CD4-positive, alpha-beta memory T cell (primary cell): Measurements from ENCODE around the gene DAB1. TPM values are rescaled to one million over a fixed set of nuclear protein-coding genes. Genes with fewer than 3 reads are reported as not detected.

Source experiments
- CTCF ChIA-PET: fragments of 350-600 bp; sonication (Branson Sonifier 250); formaldehyde crosslinking; loops from one replicate; lab custom pipeline; 2021; ENCODE audit warnings: inconsistent platforms; ENCODE audit not compliant: partially characterized antibody; lab: Charles Lee
- POLR2A ChIA-PET: fragments of 350-600 bp; sonication (Branson Sonifier 250); formaldehyde crosslinking; loops from one replicate; lab custom pipeline; 2021; ENCODE audit not compliant: partially characterized antibody; lab: Charles Lee
- DNase-seq, 5 donors: peaks; one replicate each; pipeline versions ENCODE4 v3.0.0 to v3.0.0-alpha.2; 2020 to 2022; ENCODE audit warnings: mixed read lengths in 1 of 5
- H3K27ac ChIP-seq: one replicate; pipeline ENCODE4 v1.7.0; 2013; ENCODE audit warnings: low read depth, low read length
- H3K27me3 ChIP-seq: 2 replicates; pipeline ENCODE4 v1.7.0; 2013; ENCODE audit warnings: mild to moderate bottlenecking, low read length, moderate library complexity; ENCODE audit not compliant: insufficient read depth
- H3K36me3 ChIP-seq: 2 replicates; pipeline ENCODE4 v1.7.0; 2013; ENCODE audit warnings: mild to moderate bottlenecking, low read length, moderate library complexity; ENCODE audit not compliant: insufficient read depth
- H3K4me1 ChIP-seq: 2 replicates; pipeline ENCODE4 v1.7.0; 2013; ENCODE audit warnings: mild to moderate bottlenecking, low read length, moderate library complexity; ENCODE audit not compliant: insufficient read depth
- H3K4me3 ChIP-seq, 2 donors: one replicate each; pipeline ENCODE4 v1.7.0; 2013; ENCODE audit warnings: low read length in 2 of 2, mild to moderate bottlenecking in 1 of 2
- H3K9me3 ChIP-seq, 2 donors: one replicate each; pipeline ENCODE4 v1.7.0; 2013; ENCODE audit warnings: low read length in 2 of 2, control low read depth in 1 of 2; ENCODE audit not compliant: control insufficient read depth in 1 of 2
- H3K27ac Mint-ChIP-seq, 7 donors: one replicate each; pipeline ENCODE4 v1.8.0; 2020 to 2021; ENCODE audit warnings: mixed read lengths in 7 of 7, mild to moderate bottlenecking in 6 of 7, inconsistent platforms in 3 of 7, moderate library complexity in 3 of 7
- H3K27me3 Mint-ChIP-seq, 2 donors: one replicate each; pipeline ENCODE4 v1.8.0; 2020 to 2021; ENCODE audit warnings: mixed read lengths in 2 of 2
- H3K36me3 Mint-ChIP-seq, 2 donors: one replicate each; pipeline ENCODE4 v1.8.0; 2020 to 2021; ENCODE audit warnings: mixed read lengths in 2 of 2, inconsistent platforms in 1 of 2, mild to moderate bottlenecking in 1 of 2
- H3K4me1 Mint-ChIP-seq, 4 donors: one replicate each; pipeline ENCODE4 v1.8.0; 2020 to 2021; ENCODE audit warnings: mixed read lengths in 4 of 4, mild to moderate bottlenecking in 1 of 4
- H3K4me3 Mint-ChIP-seq, 8 donors: one replicate each; pipeline ENCODE4 v1.8.0; 2020 to 2021; ENCODE audit warnings: mixed read lengths in 8 of 8, mild to moderate bottlenecking in 7 of 8, moderate library complexity in 6 of 8, inconsistent platforms in 3 of 8
- H3K9me3 Mint-ChIP-seq, 8 donors: one replicate each; pipeline ENCODE4 v1.8.0; 2020 to 2021; ENCODE audit warnings: mixed read lengths in 8 of 8, mild to moderate bottlenecking in 5 of 8, inconsistent platforms in 3 of 8, moderate library complexity in 1 of 8
- intact Hi-C: fragments of 100-400 bp; cut with micrococcal nuclease; formaldehyde crosslinking; loops from one replicate; pipeline ENCODE4 v1.15.1; 2023
- polyA plus RNA-seq, 2 donors: library from polyadenylated mRNA; unstranded; fragments of 300-500 nt; fragmentation: Illumina TruSeq; gene quantifications; one replicate each; pipeline ENCODE4 v1.2.3, GENCODE V29; 2021
- total RNA-seq, 2 experiments: library from RNA; stranded (reverse); gene quantifications; one replicate each; pipeline ENCODE4 v1.2.3, GENCODE V29; 2021

The DAB1 gene
- total and polyA plus RNA-seq, 4 experiments from 2014 or later, result 1.5 to 3.9 (median 3.2) TPM

DNA sequence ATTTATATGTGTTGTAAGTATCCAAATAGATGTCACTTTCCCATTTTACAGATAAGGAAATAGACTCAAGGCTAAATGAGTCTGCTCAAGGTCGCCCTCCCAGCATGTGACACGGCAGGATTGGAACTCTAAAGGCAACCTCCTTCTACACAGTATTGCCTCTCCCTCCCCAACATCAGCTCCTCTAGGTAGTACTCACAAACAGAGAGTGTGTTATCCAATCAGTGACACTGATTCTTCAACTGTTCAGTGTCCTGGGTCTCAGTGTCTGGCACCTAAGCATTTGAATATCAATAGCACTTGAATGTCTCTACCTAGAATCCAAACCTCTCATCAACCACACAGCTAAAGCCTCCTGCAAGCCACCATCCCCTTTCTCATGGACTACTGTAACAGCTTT lies 87.1 kb downstream of the DAB1 start:
- intact Hi-C loops, result no loop called here
- ChIA-PET CTCF (no interaction called here), POLR2A (no interaction called here)
- H3K27ac ChIP-seq, result no peak overlapping the region
- H3K4me3 ChIP-seq, result no peak overlapping the region
- no peak for DNase-seq
- peaks cover 0 to 2% of the 10 kb centered on the region in 2 donors for H3K27me3 Mint-ChIP-seq
- no peaks in the 10 kb centered on the region for H3K36me3 ChIP-seq
- H3K4me1 Mint-ChIP-seq, result no peaks in the 10 kb centered on the region
- no peaks in the 10 kb centered on the region for H3K9me3 ChIP-seq
- no peaks in the 10 kb centered on the region for H3K36me3 Mint-ChIP-seq
- H3K27me3 ChIP-seq, result no peaks in the 10 kb centered on the region
- H3K9me3 Mint-ChIP-seq, result peaks cover 0 to 5% (median under 1%) of the 10 kb centered on the region in 8 donors
- H3K27ac Mint-ChIP-seq, result no peak overlapping the region
- H3K4me3 Mint-ChIP-seq, result no peak overlapping the region
- H3K4me1 ChIP-seq, result no peaks in the 10 kb centered on the region

- Histone ChIP-seq H3K27me3 (no peaks in the 10 kb centered on the region), H3K9me3 (no peaks in the 10 kb centered on the region), H3K27ac (no peak overlapping the region), H3K4me3 (no peak overlapping the region), H3K4me1 (no peaks in the 10 kb centered on the region), H3K36me3 (no peaks in the 10 kb centered on the region)
- CTCF ChIA-PET, result no interaction called here
- Mint-ChIP-seq H3K9me3 (peaks cover 0 to 9% (median 3%) of the 10 kb centered on the region in 8 donors), H3K4me1 (no peaks in the 10 kb centered on the region), H3K27ac (no peak overlapping the region), H3K36me3 (no peaks in the 10 kb centered on the region), H3K4me3 (no peak overlapping the region), H3K27me3 (peaks cover 1 to 2% of the 10 kb centered on the region in 2 donors)
- intact Hi-C loops, result no loop called here
- no peak for DNase-seq
- POLR2A ChIA-PET, result no interaction called here
Observed at GRCh38 chr1:57331620-57332019, 92.2 kb downstream of the DAB1 start.

DNA sequence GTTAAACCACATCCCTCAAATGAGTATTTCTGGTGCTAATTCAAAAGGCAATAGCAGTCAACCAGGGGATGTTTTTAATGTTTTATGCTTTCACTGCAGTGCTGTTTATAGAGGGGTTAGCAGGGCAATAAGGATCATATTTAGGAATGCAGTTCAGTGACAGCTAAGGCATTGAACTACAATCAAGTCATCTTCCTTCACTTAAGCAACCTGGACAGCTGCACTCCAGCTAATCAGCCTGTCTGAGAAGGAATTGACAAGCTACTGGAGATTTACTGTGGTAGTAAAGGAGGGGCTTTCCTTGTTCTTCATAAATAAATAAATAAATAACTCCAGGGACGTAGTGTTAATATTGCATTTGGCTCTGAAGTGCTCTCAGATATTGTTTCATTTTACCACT lies 93.9 kb downstream of the DAB1 start:
- Mint-ChIP-seq H3K36me3 (no peaks in the 10 kb centered on the region), H3K9me3 (peaks cover 0 to 9% (median 3%) of the 10 kb centered on the region in 8 donors), H3K4me1 (peaks cover 0 to under 1% (median 0%) of the 10 kb centered on the region in 4 donors), H3K27ac (no peak overlapping the region), H3K27me3 (peaks cover 1 to 2% of the 10 kb centered on the region in 2 donors), H3K4me3 (no peak overlapping the region)
- intact Hi-C loops, result no loop called here
- no peak overlapping the region for H3K27ac ChIP-seq
- POLR2A ChIA-PET, result no interaction called here
- H3K36me3 ChIP-seq, result no peaks in the 10 kb centered on the region
- no peaks in the 10 kb centered on the region for H3K27me3 ChIP-seq
- H3K4me1 ChIP-seq, result no peaks in the 10 kb centered on the region
- H3K4me3 ChIP-seq, result no peak overlapping the region
- H3K9me3 ChIP-seq, result no peaks in the 10 kb centered on the region
- DNase-seq, result no peak
- CTCF ChIA-PET, result no interaction called here

- Histone ChIP-seq H3K27ac (no peak overlapping the region), H3K27me3 (no peaks in the 10 kb centered on the region), H3K4me3 (no peak overlapping the region), H3K4me1 (no peaks in the 10 kb centered on the region), H3K36me3 (no peaks in the 10 kb centered on the region), H3K9me3 (no peaks in the 10 kb centered on the region)
- Mint-ChIP-seq H3K4me1 (peaks cover 0 to 3% (median 0%) of the 10 kb centered on the region in 4 donors), H3K36me3 (no peaks in the 10 kb centered on the region), H3K27me3 (peaks cover 1 to 2% of the 10 kb centered on the region in 2 donors), H3K9me3 (peaks cover 0 to 9% (median 3%) of the 10 kb centered on the region in 8 donors), H3K4me3 (no peak overlapping the region), H3K27ac (no peak overlapping the region)
- ChIA-PET CTCF (interaction anchor here (1.1 kb wide), 1 partner anchor 10 kb away, joined by 3 read pairs; no protein-coding TSS in a partner anchor), POLR2A (no interaction called here)
- intact Hi-C loops, result no loop called here
- no peak for DNase-seq
Observed at GRCh38 chr1:57329001-57329527, 94.8 kb downstream of the DAB1 start.

DNA sequence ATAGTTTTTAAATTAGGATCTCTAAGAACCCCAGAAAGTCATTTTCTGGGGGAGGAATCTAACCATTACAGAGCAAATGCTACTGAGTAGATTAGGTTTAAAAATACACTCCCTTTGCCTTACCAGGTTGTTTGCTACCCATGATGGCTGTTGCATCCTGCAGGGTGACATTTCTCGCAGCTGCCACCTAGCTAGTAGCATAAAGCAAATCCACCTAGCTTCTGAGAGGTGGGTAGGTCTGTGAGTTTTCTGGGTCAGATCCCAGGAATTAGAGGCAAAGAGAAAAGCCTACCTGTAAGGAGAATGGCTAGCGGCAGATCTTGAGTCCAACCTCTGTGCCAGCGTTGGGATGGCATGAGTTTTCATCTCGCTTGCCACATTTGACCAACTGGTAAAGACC lies 95.9 kb downstream of the DAB1 start:
- Mint-ChIP-seq H3K27ac (no peak overlapping the region), H3K4me3 (no peak overlapping the region), H3K9me3 (peaks cover 0 to 7% (median 3%) of the 10 kb centered on the region in 8 donors), H3K27me3 (peaks cover 1 to 2% of the 10 kb centered on the region in 2 donors), H3K4me1 (peaks cover 0 to 3% (median 0%) of the 10 kb centered on the region in 4 donors), H3K36me3 (no peaks in the 10 kb centered on the region)
- Histone ChIP-seq H3K27ac (no peak overlapping the region), H3K4me1 (no peaks in the 10 kb centered on the region), H3K9me3 (no peaks in the 10 kb centered on the region), H3K27me3 (no peaks in the 10 kb centered on the region), H3K36me3 (no peaks in the 10 kb centered on the region), H3K4me3 (no peak overlapping the region)
- ChIA-PET POLR2A (no interaction called here), CTCF (no interaction called here)
- intact Hi-C loops, result no loop called here
- no peak for DNase-seq

- H3K9me3 ChIP-seq, result no peaks in the 10 kb centered on the region
- H3K27me3 Mint-ChIP-seq, result peaks cover 1 to 2% of the 10 kb centered on the region in 2 donors
- no peaks in the 10 kb centered on the region for H3K36me3 ChIP-seq
- ChIA-PET POLR2A (no interaction called here), CTCF (no interaction called here)
- no peak overlapping the region for H3K27ac ChIP-seq
- H3K4me1 ChIP-seq, result no peaks in the 10 kb centered on the region
- no peaks in the 10 kb centered on the region for H3K27me3 ChIP-seq
- DNase-seq, result no peak
- peaks cover 0 to 4% (median 2%) of the 10 kb centered on the region in 8 donors for H3K9me3 Mint-ChIP-seq
- intact Hi-C loops, result no loop called here
- no peaks in the 10 kb centered on the region for H3K36me3 Mint-ChIP-seq
- H3K4me3 ChIP-seq, result no peak overlapping the region
- peaks cover 0 to 3% (median 0%) of the 10 kb centered on the region in 4 donors for H3K4me1 Mint-ChIP-seq
- H3K4me3 Mint-ChIP-seq, result no peak overlapping the region
- H3K27ac Mint-ChIP-seq, result no peak overlapping the region
Observed at GRCh38 chr1:57327336-57327735, 96.5 kb downstream of the DAB1 start.

- peaks cover 0 to 3% (median 0%) of the 10 kb centered on the region in 4 donors for H3K4me1 Mint-ChIP-seq
- H3K36me3 ChIP-seq, result no peaks in the 10 kb centered on the region
- no peaks in the 10 kb centered on the region for H3K4me1 ChIP-seq
- CTCF ChIA-PET, result no interaction called here
- H3K27ac ChIP-seq, result no peak overlapping the region
- intact Hi-C loops, result no loop called here
- H3K9me3 Mint-ChIP-seq, result peaks cover 0 to 2% (median 0%) of the 10 kb centered on the region in 8 donors
- no peaks in the 10 kb centered on the region for H3K9me3 ChIP-seq
- no peak overlapping the region for H3K4me3 Mint-ChIP-seq
- no peaks in the 10 kb centered on the region for H3K36me3 Mint-ChIP-seq
- no peak for DNase-seq
- H3K27me3 Mint-ChIP-seq, result peaks cover 0 to 2% of the 10 kb centered on the region in 2 donors
- POLR2A ChIA-PET, result no interaction called here
- no peak overlapping the region for H3K4me3 ChIP-seq
- no peaks in the 10 kb centered on the region for H3K27me3 ChIP-seq
- H3K27ac Mint-ChIP-seq, result no peak overlapping the region
Observed at GRCh38 chr1:57325536-57325935, 98.3 kb downstream of the DAB1 start.
